Tibial nerve (tissue), 4 donors: ENCODE data around the gene WDR5B. TPM values are rescaled to one million over a fixed set of nuclear protein-coding genes. Genes with fewer than 3 reads are reported as not detected.
A peak's percentile ranks its signal among the peaks of the same experiment; 100 is the strongest.

Experiments used
- DNase-seq, 2 donors: peaks; one replicate each; pipeline ENCODE4 v3.0.0-alpha.2; 2019; ENCODE audit warnings: low spot score in 2 of 2
- H3K27ac ChIP-seq, 4 donors: fragments of 200-600 bp; sonication (generic) in 3 of 4; one replicate each; pipeline ENCODE4 v1.5.1; 2017 to 2019; ENCODE audit warnings: mild to moderate bottlenecking in 1 of 4
- H3K27me3 ChIP-seq, 2 donors: fragments of 200-600 bp; sonication (generic) in 1 of 2; one replicate each; pipeline versions ENCODE4 v1.5.1 to v1.6.0; 2017 to 2019
- H3K36me3 ChIP-seq, 3 donors: fragments of 200-600 bp; sonication (generic); one replicate each; pipeline ENCODE4 v1.5.1; 2018 to 2019
- H3K4me1 ChIP-seq, 4 donors: fragments of 200-600 bp; sonication (generic) in 3 of 4; one replicate each; pipeline ENCODE4 v1.5.1; 2017 to 2019
- H3K4me3 ChIP-seq, 4 donors: fragments of 200-600 bp; sonication (generic) in 3 of 4; one replicate each; pipeline ENCODE4 v1.5.1; 2017 to 2019; ENCODE audit warnings: mild to moderate bottlenecking in 1 of 4, moderate library complexity in 1 of 4
- H3K9me3 ChIP-seq, 4 donors: fragments of 200-600 bp; sonication (generic) in 3 of 4; one replicate each; pipeline ENCODE4 v1.5.1; 2017 to 2019
- EP300 ChIP-seq, 2 donors: sonication (generic); formaldehyde crosslinking; IDR thresholded peaks; one replicate each; pipeline ENCODE4 v1.6.1; 2017; ENCODE audit warnings: antibody characterized with exemption in 2 of 2, mild to moderate bottlenecking in 1 of 2
- POLR2A ChIP-seq, 2 donors: fragments of 450-650 bp; IDR thresholded peaks; one replicate each; pipeline ENCODE4 v1.6.1; 2017; ENCODE audit warnings: antibody characterized with exemption in 2 of 2, mild to moderate bottlenecking in 2 of 2, moderate library complexity in 2 of 2
- WGBS, 2 donors: methylation state at CpG; one replicate each; pipeline ENCODE4 v1.1.5; 2018; 5-methylcytosine and 5-hydroxymethylcytosine counted together
- total RNA-seq, 4 donors: library from RNA; depleted of rRNA; stranded (reverse); fragments of >200 nt; gene quantifications; one replicate each; pipeline ENCODE4 v1.1.0, GENCODE V29; 2016
- TF ChIP-seq, protein P1 (sequence below), 5 experiments: fragments of 200-600 bp in 3 of 5; fragments of 450-650 bp in 2 of 5; sonication (generic) in 3 of 5; IDR thresholded peaks; one replicate each; pipeline ENCODE4 v1.5.1; 2016 to 2019; ENCODE audit warnings: antibody characterized with exemption in 5 of 5, mild to moderate bottlenecking in 3 of 5, moderate library complexity in 2 of 5

Gene WDR5B
- total RNA-seq, 4 donors from 2014 or later = 4.4 to 5.1 (median 4.8) TPM

GRCh38 chr3:122389197-122389596 is 26.7 kb downstream of the WDR5B start:
- no peak for TF ChIP-seq POLR2A (IDR thresholded peaks at IDR 0.05)
- TF ChIP-seq EP300 (IDR thresholded peaks at IDR 0.05) = no peak
- TF ChIP-seq, protein P1, sequence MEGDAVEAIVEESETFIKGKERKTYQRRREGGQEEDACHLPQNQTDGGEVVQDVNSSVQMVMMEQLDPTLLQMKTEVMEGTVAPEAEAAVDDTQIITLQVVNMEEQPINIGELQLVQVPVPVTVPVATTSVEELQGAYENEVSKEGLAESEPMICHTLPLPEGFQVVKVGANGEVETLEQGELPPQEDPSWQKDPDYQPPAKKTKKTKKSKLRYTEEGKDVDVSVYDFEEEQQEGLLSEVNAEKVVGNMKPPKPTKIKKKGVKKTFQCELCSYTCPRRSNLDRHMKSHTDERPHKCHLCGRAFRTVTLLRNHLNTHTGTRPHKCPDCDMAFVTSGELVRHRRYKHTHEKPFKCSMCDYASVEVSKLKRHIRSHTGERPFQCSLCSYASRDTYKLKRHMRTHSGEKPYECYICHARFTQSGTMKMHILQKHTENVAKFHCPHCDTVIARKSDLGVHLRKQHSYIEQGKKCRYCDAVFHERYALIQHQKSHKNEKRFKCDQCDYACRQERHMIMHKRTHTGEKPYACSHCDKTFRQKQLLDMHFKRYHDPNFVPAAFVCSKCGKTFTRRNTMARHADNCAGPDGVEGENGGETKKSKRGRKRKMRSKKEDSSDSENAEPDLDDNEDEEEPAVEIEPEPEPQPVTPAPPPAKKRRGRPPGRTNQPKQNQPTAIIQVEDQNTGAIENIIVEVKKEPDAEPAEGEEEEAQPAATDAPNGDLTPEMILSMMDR (IDR thresholded peaks at IDR 0.05) = no peak
- no peak for DNase-seq
- Histone ChIP-seq H3K4me3 (no peak overlapping the region), H3K27me3 (no peaks in the 10 kb centered on the region), H3K4me1 (peaks cover 0 to 31% (median 7%) of the 10 kb centered on the region in 4 donors), H3K9me3 (no peaks in the 10 kb centered on the region), H3K27ac (no peak overlapping the region), H3K36me3 (no peaks in the 10 kb centered on the region)

GRCh38 chr3:122387709-122388108 is 28.2 kb downstream of the WDR5B start:
- Histone ChIP-seq H3K9me3 (no peaks in the 10 kb centered on the region), H3K36me3 (no peaks in the 10 kb centered on the region), H3K4me3 (no peak overlapping the region), H3K4me1 (peaks cover 0 to 27% (median 9%) of the 10 kb centered on the region in 4 donors), H3K27me3 (no peaks in the 10 kb centered on the region), H3K27ac (no peak overlapping the region)
- 74 to 82% methylated on average over 3 of the region's 3 CpGs for WGBS, 2 donors
- no peak for DNase-seq
- TF ChIP-seq POLR2A (IDR thresholded peaks at IDR 0.05) (no peak), EP300 (IDR thresholded peaks at IDR 0.05) (no peak)
- TF ChIP-seq, protein P1 (IDR thresholded peaks at IDR 0.05) = no peak

DNA sequence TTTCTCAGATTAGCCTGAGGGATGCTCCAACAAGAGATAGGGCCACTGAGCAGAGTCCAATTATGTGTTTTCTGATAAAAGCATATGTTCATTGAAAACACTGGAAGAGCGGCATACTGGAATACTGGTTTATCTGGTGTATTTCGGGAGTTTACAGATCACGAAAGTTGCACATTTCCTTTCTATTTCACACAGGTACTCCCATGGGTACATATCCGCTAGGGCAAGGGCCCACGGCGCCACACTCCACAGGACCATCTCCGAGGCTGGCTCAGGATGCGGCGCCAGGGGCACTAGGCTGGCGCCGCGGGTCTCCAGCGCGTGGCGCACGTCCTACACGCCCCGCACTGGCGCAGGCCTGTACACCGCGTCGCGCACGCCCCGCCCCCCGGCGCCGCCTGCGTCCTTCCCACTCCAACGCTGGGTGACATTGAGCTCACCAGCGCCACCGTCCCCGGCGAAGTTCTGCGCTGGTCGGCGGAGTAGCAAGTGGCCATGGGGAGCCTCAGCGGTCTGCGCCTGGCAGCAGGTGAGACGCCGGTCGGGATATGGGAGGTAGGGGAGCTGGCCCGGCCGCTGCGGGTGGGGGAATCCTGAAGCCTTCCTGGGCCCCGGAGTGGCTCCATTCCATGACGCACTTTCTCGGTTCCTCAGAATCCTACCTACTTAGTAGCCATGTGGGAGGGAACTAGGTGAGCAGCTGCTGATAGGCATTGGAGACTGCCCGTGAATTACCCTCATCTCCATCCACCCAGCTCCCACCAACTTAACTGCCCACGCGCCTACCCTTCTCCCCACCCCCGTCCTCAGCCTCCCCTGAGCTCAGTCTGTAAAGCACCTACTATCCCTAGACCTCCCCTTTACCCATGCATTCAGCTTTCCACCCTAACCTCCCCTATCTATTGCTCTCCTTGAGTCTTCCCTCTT is 31.8 kb downstream of the WDR5B start, which contains the start of gene FAM162A:
FAM162A (plus strand) TSS at position 412 of the 927 bp plus-strand sequence; CDS start at position 496, 84 bp downstream.
- TF ChIP-seq, protein P1 (IDR thresholded peaks at IDR 0.05) = peak; percentile 47 to 74 (median 69)
- TF ChIP-seq EP300 (IDR thresholded peaks at IDR 0.05) = peak; percentile 30 to 95
- TF ChIP-seq POLR2A (IDR thresholded peaks at IDR 0.05) = peak; percentile 88 to 91
- H3K9me3 ChIP-seq = no peaks in the 10 kb centered on the region
- WGBS, 2 donors = 0 to 1% methylated on average over 18 to 39 of the region's 52 CpGs
- H3K27me3 ChIP-seq = no peaks in the 10 kb centered on the region
- H3K4me3 ChIP-seq = peak within 1 kb of the TSS; percentile 63 to 88 (median 84)
- DNase-seq = peak; percentile 86 to 90
- peak within 1 kb of the TSS; percentile 82 to 94 (median 90) for H3K27ac ChIP-seq
- H3K36me3 ChIP-seq = no peaks in the 10 kb centered on the region
- H3K4me1 ChIP-seq = peaks cover 0 to 41% (median 18%) of the 10 kb centered on the region in 4 donors

- WGBS, 2 donors = 0% methylated on average over 25 to 31 of the region's 31 CpGs
- peak; percentile 72 to 82 for DNase-seq
- TF ChIP-seq, protein P1 (IDR thresholded peaks at IDR 0.05) = peak in 2 of 5 experiments; percentile 6 to 23
- TF ChIP-seq POLR2A (IDR thresholded peaks at IDR 0.05) (peak in 1 of 2 donors; percentile 46), EP300 (IDR thresholded peaks at IDR 0.05) (peak in 1 of 2 donors; percentile 80)
- Histone ChIP-seq H3K4me3 (peak within 1 kb of the TSS; percentile 63 to 88 (median 84)), H3K9me3 (no peaks in the 10 kb centered on the region), H3K36me3 (no peaks in the 10 kb centered on the region), H3K4me1 (peaks cover 0 to 41% (median 18%) of the 10 kb centered on the region in 4 donors), H3K27ac (peak within 1 kb of the TSS; percentile 82 to 94 (median 90)), H3K27me3 (no peaks in the 10 kb centered on the region)
Measured at GRCh38 chr3:122382888-122383666, 32.8 kb downstream of the WDR5B start, which contains the start of gene MIX23. TSS of gene MIX23 (minus strand) at chr3:122383231. CDS start at chr3:122383224, 7 bp downstream.
